Activated naive CD8-positive, alpha-beta T cell treated with anti-CD3 and anti-CD28 coated beads, Interleukin-2, amount 50 U/mL, for 16 hours (primary cell): ENCODE measurements around the gene TMEM178A.
"Not testable (repeated sequence)": the region's sequence is repeated elsewhere in the genome, so short reads cannot be mapped to it uniquely, and the experiment has no call there.

Source experiments
- DNase-seq: peaks from one replicate; pipeline ENCODE4 v3.0.0-alpha.2; 2020; ENCODE audit warnings: low read depth, low spot score

The TMEM178A gene

DNA sequence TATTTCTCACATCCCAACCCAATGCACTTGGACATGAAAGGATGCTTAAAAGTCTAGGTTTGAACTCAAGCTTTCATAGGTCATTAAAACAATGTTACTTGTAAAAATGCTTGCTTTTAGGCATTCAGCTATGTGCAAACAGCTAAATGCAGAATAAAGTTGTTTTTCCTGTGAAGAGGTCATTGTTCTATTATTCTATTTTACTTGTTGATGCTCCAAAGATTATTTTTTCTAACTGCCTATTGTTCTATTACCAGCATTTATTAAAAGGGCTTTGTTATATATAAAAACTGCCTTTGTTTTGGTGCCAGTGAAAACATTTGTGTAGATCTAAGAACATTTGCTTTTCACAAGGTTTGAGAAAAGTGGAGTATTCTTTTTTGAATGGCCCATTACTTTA, 49.4 kb downstream of the TMEM178A start:
- DNase-seq = no peak

GRCh38 chr2:39715822-39716221, 50.1 kb downstream of the TMEM178A start:
- DNase-seq = no peak

DNA sequence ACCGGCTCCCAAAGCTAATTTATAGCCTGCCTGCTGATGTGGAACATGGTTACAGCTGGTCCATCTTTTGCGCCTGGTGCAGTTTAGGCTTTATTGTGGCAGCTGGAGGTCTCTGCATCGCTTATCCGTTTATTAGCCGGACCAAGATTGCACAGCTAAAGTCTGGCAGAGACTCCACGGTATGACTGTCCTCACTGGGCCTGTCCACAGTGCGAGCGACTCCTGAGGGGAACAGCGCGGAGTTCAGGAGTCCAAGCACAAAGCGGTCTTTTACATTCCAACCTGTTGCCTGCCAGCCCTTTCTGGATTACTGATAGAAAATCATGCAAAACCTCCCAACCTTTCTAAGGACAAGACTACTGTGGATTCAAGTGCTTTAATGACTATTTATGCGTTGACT, 51.4 kb downstream of the TMEM178A start:
- no peak for DNase-seq

DNA sequence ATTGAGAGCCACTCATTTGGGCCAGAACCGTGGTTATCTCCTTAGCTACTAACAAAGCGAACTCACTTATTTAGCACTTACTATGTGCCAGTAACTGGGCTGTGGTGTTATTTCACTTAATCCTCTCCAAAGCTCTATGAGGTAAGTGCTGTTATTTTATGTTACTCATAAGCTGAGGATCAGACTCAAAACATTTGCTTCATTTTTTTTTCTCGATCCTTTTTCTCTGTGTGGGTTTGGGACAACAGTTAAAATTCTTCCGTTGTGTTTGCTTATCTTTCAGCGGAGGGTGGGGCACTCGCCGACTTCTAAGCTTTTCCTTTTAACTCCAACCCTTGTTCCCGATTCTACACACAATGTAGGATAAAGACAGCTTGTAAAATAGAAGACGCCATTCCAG, 52.8 kb downstream of the TMEM178A start:
- no peak for DNase-seq

DNA sequence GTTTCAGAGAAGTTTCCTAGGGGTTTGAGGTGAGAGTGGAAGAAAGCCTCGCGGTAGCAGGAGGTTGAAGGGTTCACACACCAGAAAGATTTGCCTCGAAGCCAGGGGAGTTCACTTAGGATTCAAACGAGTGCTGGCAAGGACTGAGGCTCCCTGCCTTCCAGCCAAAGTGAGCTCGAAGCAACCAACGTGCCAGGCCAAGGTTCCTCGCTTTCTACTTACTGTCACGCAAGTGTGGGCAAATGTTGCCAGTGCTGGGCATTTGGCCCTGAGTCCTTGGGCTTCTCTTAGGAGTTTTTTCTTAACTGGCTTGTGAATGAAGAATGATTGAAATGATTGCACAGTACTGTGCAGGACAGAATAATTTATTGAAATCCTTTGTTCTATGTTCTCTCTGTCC, 53.6 kb downstream of the TMEM178A start:
- DNase-seq = no peak

GRCh38 chr2:39720970-39721369, 55.3 kb downstream of the TMEM178A start:
- no peak for DNase-seq

GRCh38 chr2:39723497-39723896, 57.8 kb downstream of the TMEM178A start:
- no peak for DNase-seq

DNA sequence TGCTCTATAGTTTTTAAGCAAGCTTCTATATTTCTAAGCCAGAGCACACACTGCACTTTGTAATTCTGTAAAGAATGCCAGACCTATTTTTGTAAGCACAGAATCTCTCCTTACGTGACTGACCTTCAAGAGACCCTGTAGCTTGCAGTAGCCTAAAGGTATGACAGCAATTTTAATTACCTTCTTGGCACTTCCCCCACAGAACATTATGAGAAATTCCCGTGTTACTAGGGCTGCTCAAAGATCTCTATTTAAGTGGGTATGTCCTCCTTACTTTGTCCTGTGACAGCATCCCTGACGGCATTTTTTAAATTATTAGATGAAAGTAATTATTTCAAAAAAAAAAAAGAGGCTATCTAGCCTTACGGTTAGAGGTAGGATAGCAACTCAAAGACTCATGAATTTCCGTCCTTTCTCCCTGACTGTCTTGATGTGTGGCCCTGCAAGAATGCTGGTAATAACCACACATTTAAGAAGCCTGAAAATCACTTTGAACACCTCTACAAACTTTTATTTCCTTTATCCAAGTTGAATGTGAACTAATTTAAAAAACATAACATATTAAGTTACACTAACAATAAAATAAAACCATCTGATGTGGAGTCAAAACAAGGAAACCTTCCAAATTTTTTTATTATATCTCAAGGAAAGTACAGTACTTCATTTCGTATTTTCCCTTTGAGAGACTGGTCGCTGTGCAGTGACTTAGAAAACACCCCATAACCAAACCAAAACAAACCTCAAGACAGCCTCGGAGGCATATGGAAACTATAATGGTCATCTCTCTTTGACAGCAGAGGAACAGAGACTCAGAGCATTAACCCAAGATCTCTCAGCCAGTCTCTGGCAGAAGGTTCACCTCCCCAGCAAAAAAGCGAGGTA, 58.5 kb downstream of the TMEM178A start:
- no peak for DNase-seq

DNA sequence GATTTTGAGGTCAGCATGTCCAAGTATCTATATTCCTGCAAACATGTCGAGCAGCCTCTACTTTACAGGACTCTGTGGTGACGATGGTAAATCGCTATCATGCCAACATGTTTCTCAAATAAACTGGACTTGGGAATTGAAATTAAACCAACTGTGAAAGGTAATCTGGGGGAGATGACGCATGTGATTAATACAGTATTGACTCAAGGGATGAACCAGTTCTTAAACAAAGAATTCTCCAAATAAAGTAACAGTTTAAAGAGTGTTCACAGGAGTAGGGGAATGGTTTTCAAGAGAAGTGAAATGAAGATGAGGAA, 59.1 kb downstream of the TMEM178A start:
- DNase-seq = no peak

DNA sequence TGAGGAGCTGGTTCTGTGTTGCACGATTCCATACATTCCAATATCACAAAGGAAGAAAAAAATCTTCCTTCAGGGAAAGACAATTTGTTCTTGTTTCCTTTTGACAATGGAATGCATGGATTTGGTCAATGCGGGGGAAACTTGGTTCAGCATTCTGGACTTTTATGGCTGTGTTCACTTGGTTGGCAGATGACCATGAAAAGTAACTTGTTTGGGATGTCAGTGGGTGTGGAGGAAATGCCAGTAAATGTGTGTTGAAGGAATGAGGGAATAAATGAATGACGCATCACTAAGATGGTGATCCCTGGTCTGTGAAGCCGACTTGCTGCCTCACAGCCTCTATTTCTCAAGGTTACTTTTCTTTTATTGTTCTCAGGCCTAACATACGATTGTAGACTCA, 59.7 kb downstream of the TMEM178A start:
- DNase-seq = no peak

- not testable (repeated sequence) for DNase-seq
These were observed 62.4 kb downstream of the TMEM178A start for GRCh38 chr2:39728085-39728484.

- no peak for DNase-seq
These were observed 63.2 kb downstream of the TMEM178A start for GRCh38 chr2:39728941-39729351.

GRCh38 chr2:39730276-39730675, 64.6 kb downstream of the TMEM178A start:
- DNase-seq = no peak

- DNase-seq = no peak
These were observed 65.1 kb downstream of the TMEM178A start for GRCh38 chr2:39730685-39731302.

GRCh38 chr2:39731546-39731945, 65.8 kb downstream of the TMEM178A start:
- no peak for DNase-seq

GRCh38 chr2:39732482-39732881, 66.8 kb downstream of the TMEM178A start:
- no peak for DNase-seq

- DNase-seq = no peak
These were observed 67.5 kb downstream of the TMEM178A start for GRCh38 chr2:39733070-39733674.

DNA sequence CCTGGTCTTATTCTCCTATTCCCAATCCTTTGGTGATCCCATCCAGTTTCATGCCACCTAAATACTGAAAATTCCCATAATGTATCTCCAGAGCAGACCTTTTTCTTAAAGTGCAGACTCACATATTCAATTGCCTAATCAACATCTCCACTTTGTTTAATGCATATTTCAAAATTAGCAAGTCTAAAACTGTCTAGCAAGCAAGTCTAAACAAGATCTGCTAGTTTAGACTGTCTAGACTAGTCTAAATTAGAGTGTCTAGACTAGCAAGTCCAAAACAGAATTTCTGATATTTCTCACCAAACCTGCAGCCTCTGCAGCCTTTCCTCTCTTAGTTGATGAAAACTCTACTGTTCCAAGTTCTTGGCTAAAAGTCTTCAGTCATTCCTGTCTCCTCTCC, 68.7 kb downstream of the TMEM178A start:
- no peak for DNase-seq

- DNase-seq = no peak
These were observed 69.9 kb downstream of the TMEM178A start for GRCh38 chr2:39735648-39736047.

GRCh38 chr2:39736640-39737039, 70.9 kb downstream of the TMEM178A start:
- DNase-seq = no peak

- no peak for DNase-seq
These were observed 71.9 kb downstream of the TMEM178A start for GRCh38 chr2:39737661-39738060.

GRCh38 chr2:39738936-39739335, 73.2 kb downstream of the TMEM178A start:
- DNase-seq = no peak

GRCh38 chr2:39739386-39739785, 73.7 kb downstream of the TMEM178A start:
- DNase-seq = no peak
